Islet of Langerhans (tissue), 1 donor: ENCODE data around the gene GPHN.
"Not testable (repeated sequence)": the region's sequence is repeated elsewhere in the genome, so short reads cannot be mapped to it uniquely, and the experiment has no call there.

Experiments
- FAIRE-seq: peaks from one replicate; lab custom pipeline; 2011; peaks lifted over from hg19 to GRCh38; lab: Jason Lieb, UNC

Gene GPHN

GRCh38 chr14:66813636-66814035, 305.7 kb downstream of the GPHN start:
- no peak for FAIRE-seq

DNA sequence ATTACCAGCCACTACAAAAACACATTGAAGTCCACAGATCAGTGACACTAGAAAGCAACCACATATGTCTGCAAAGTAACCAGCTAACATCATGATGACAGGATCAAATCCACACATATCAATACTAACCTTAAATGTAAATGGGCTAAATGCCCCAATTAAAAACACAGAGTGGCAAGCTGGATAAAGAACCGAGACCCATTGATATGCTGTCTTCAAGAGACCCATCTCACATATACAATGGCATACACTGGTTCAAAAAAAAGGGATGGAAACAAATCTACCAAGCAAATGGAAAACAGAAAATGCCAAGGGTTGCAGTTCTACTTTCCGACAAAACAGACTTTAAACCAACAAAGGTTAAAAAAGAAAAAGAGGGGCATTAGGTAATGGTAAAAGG, 307.7 kb downstream of the GPHN start:
- FAIRE-seq, result no peak

GRCh38 chr14:66824251-66824650, 316.3 kb downstream of the GPHN start:
- no peak for FAIRE-seq

- FAIRE-seq, result no peak
Measured at GRCh38 chr14:66827182-66827581, 319.2 kb downstream of the GPHN start.

DNA sequence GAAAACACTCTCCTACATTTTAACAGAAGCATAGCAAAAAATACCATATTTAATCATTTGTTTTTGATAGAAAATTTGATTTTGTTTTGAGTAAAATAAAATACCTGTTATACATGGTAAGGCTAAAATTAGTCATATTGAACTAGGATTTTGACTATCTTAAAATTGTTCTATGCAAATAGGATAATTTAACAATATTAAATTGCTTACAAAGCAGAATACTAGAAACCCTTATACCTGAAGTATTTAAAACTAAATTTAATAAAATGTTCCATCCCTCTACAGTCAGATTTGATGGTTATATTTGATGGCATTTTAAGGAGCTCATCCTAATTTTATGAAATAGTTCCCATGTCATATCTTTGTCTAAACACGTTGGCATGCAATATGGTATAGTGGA, 323.2 kb downstream of the GPHN start:
- peak; percentile 79 for FAIRE-seq

GRCh38 chr14:66833816-66834215, 325.9 kb downstream of the GPHN start:
- no peak for FAIRE-seq

DNA sequence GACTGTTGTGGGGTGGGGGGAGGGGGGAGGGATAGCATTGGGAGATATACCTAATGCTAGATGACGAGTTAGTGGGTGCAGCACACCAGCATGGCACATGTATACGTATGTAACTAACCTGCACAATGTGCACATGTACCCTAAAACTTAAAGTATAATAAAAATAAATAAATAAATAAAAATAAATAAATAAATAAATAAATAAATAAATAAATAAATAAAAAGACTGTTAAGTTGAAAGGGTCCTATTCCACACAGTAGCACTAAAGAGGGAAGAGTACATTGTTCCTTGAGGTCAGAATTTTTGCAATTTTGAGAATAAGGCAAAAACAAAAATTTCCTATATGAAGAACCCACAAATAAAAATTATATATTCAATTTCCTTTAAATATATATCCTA, 329.5 kb downstream of the GPHN start:
- not testable (repeated sequence) for FAIRE-seq

DNA sequence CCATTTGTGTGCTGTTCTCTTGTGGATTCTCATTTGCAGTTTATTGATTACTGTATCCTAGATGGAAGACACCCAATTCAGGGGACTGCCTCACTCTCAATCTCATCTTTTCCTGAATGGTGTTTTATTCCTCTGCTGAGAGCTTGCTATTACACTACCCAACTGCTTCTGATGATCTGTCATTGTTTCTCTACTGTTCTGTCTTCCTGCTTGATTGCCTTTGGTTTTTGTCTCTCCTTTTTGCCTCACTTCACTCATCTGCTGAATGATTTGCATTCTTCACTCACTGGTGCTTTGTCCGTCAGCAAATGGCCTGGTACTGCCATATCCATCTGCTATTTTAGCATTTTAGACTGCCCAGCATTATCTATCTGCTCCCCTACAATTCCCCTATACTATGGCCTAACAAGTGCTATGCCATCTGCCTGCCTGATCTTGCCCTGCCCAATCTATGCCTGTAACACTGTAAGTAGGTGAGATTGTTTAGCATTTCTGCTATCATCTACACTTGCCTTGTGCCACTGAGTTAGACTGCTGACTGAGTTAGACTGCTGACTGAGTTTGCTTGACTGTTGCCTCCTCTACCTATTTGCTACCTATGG, 335.1 kb downstream of the GPHN start:
- no peak for FAIRE-seq

- peak; percentile 27 for FAIRE-seq
Measured at GRCh38 chr14:66850258-66850888, 342.4 kb downstream of the GPHN start.

- no peak for FAIRE-seq
Measured at GRCh38 chr14:66853311-66853710, 345.4 kb downstream of the GPHN start.

DNA sequence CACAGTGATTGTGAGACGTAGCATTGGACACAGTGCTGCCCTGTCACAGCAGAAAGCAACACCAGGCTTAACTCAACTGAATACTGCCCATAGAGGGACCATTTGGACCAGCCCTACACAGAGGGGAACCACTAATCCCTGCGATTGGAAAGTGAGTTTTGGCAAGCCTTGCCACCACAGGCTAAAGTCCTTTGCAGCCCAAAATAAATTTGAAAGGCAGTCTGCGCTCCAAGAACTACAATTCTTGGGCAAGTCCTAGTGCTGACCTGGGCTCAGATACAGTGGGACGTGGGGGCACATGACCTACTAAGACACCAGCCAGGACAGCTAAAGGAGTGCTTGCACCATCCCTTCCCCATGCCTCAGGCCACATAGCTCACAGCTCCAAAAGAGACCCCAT, 349.9 kb downstream of the GPHN start:
- FAIRE-seq, result no peak

- FAIRE-seq, result no peak
Measured at GRCh38 chr14:66859063-66859671, 351.2 kb downstream of the GPHN start.

DNA sequence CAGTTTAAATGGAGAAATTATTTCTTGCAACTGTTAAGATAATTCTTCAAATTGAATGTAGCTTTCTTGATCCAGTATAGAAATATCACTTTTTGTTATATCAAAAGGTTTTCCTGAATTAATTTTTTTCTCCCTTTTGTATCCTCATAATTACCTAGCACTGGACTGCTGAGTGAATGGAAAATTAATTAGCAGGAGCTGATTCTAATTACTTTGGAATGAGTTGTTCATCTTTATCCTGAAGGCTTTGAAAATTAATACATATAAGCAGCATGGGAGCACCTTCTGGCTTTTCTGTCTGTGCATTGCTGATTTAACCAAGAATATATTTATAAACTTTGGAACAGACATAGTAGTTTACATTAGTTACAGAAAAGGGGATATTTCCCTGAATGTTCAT, 373.6 kb downstream of the GPHN start:
- FAIRE-seq, result no peak

- no peak for FAIRE-seq
Measured at GRCh38 chr14:66884149-66884548, 376.2 kb downstream of the GPHN start.

DNA sequence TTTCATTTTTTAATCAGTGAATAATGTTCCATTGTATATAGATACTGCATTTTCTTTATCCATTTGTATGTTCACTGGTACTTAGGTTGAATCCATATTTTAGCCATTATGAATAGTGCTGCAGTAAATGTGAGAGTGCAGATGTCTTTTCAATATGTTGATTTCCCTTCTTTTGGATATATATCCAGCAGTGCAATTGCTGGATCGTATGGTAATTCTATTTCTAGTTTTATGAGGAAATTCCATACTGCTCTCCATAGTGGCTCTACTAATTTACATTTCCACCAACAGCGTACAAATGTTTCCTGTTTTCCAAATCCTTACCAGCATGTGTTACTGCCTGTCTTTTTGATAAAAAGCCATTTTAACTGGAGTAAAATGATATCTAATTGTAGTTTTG, 392.8 kb downstream of the GPHN start:
- FAIRE-seq, result no peak

DNA sequence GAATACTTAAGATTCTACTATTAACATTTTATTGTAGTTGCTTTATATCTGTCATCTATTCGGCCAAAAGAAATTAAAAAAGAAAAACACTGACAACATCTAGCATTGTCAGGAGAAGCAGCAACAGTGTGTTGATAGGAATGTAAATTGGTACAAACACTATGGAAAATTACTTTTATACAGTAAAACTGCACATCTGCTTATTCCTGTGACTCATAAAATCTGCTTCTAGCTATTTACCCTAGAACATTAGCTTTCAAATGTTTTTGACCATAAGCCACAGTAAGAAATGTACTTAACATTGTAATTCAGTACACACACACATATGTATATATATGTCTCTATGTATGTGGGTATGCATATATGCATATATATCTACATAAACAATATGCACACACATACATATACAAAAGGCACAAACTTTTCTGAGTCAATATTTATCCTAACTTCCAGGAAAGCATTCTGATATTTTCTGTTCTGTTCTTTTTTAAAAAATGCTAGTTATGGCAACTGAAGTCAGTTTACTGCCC, 402.4 kb downstream of the GPHN start:
- no peak for FAIRE-seq

DNA sequence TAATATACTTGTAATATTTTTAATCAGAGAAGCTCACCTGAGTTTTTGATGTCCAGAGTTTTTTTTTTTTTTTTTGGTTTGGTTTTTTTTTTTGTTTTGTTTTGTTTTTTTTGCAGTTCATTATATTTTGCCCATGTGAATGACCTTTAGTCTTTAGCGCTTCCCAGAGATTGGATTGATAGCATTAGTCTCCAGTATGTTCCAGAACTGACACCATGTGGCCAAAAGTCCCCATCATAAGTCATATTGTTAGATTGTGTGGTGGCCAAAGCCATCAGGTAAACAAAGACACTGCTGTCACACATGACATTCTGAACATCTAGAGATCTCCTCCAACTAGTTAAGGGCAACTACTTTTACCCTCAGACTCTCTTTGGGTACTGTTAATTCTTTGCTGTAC, 408.5 kb downstream of the GPHN start:
- no peak for FAIRE-seq

- FAIRE-seq, result no peak
Measured at GRCh38 chr14:66918527-66918926, 410.6 kb downstream of the GPHN start.

- no peak for FAIRE-seq
Measured at GRCh38 chr14:66920196-66920595, 412.2 kb downstream of the GPHN start.

- FAIRE-seq, result peak; percentile 30
Measured at GRCh38 chr14:66923251-66923650, 415.3 kb downstream of the GPHN start.

DNA sequence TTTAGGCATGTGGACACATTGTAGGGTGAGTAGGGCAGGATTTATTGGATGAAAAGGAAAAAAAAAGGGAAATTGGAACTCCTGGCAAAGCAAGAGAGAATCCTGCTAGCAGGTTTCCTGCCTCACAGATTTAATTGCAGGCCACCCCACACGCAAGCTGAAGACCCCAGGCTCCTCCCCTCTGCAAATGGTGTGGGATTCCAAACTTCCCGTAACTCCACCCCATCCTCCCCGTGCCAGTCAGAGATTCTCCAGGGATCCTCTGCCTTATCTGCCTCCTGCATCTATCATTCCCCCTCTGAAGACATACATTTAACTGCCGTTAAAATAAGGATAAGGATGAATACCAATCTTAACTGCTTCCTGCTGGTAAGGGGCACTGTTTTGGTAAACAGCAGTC, 431.5 kb downstream of the GPHN start:
- FAIRE-seq, result no peak

DNA sequence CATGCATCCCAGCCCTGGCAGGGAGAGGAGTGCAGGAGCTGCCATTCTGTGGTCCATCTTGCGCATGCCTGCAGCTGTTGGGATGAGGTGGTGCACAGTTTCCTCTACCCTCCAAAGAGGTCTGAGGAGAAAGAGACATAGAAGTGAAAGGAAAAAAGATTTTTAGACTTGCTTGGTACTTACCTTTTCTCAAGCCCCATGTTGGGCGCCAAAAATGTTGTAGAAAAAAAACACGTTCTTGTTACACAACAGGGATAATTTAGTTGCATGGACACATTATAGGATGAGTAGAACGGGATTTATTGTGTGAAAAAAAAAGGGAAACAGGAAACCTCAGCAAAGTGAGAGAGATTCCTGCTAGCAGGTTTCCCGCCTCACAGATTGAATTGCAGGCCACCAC, 436.9 kb downstream of the GPHN start:
- FAIRE-seq, result no peak

- FAIRE-seq, result no peak
Measured at GRCh38 chr14:66955159-66955558, 447.2 kb downstream of the GPHN start.
